ENCODE results near the gene KCNK1.

- TF ChIP-seq CTCF (IDR thresholded peaks at IDR 0.05; ENCODE audit: low read length) (no peak), EZH2 (optimal IDR thresholded peaks at IDR 0.05; ENCODE audit: low read depth, low read length) (no peak), EZH2phosphoT487 (IDR thresholded peaks at IDR 0.05; ENCODE audit: low read length) (no peak)
These were observed 104.2 kb downstream of the KCNK1 start for GRCh38 chr1:233718057-233718456.

Data from MM.1S (cell line).